K562 (cell line): ENCODE data around the gene SVBP. TPM values are rescaled to one million over a fixed set of nuclear protein-coding genes. Genes with fewer than 3 reads are reported as not detected.

Experiments used
- CHCHD3 ChIP-seq: fragments of 250-450 bp; sonication (Bioruptor Pico); IDR thresholded peaks from 2 replicates; pipeline ENCODE4 v2.1.2; 2022; ENCODE audit warnings: mild to moderate bottlenecking
- SAP30 ChIP-seq: fragments of 200-600 bp; sonication (generic); IDR thresholded peaks from 2 replicates; pipeline ENCODE4 v1.6.1; 2012; ENCODE audit warnings: borderline replicate concordance, low read depth, mild to moderate bottlenecking, moderate library complexity, low read length, control low read depth, inconsistent platforms; ENCODE audit not compliant: insufficient read depth, poor library complexity, severe bottlenecking
- ZBED1 ChIP-seq: IDR thresholded peaks from 2 replicates; pipeline ENCODE4 v1.6.1; 2014
- ZNF212 ChIP-seq: fragments of 450-650 bp; formaldehyde crosslinking; IDR thresholded peaks from 2 replicates; pipeline ENCODE4 v1.4.0; 2020; ENCODE audit warnings: mild to moderate bottlenecking
- ZNF407 ChIP-seq: fragments of 450-650 bp; IDR thresholded peaks from 2 replicates; pipeline ENCODE4 v1.6.1; 2016; ENCODE audit warnings: low read depth
- ZNF830 ChIP-seq: fragments of 250-450 bp; sonication (Bioruptor Pico); IDR thresholded peaks from 2 replicates; pipeline ENCODE4 v1.5.0; 2021; ENCODE audit warnings: mild to moderate bottlenecking
- polyA plus RNA-seq, 8 experiments: library from polyadenylated mRNA; depleted of rRNA in 4 of 8; stranded (reverse) in 5 of 8; unstranded in 3 of 8; fragments of >200 nt; fragmentation: Nextera tagmentation in 2 of 8; fragmentation: Illumina TruSeq in 1 of 8; extraction: Ambion mirVana in 2 of 8; extraction: Trizol in 1 of 8; gene quantifications; 2 replicates each; pipeline versions ENCODE4 v1.2.1 to v1.2.3, GENCODE V29; 2011 to 2014; ENCODE audit warnings: inconsistent platforms in 1 of 8, missing spikeins in 1 of 8
- total RNA-seq, 7 experiments: library from RNA; depleted of rRNA in 6 of 7; stranded (reverse); fragments of >200 nt in 6 of 7; fragmentation: Illumina TruSeq in 2 of 7; extraction: Trizol in 2 of 7; gene quantifications; 2 replicates each; pipeline versions ENCODE4 v1.2.1 to v1.2.3, GENCODE V29; 2011 to 2021; ENCODE audit warnings: low replicate concordance in 1 of 7
- TF ChIP-seq, protein P1 (sequence below): IDR thresholded peaks from 3 replicates; pipeline ENCODE4 v1.6.1; 2011; ENCODE audit warnings: borderline replicate concordance, mild to moderate bottlenecking; ENCODE audit not compliant: insufficient read length, insufficient read depth
- TF ChIP-seq, protein P2 (sequence below): IDR thresholded peaks from 2 replicates; pipeline ENCODE4 v1.6.1; 2011; ENCODE audit warnings: borderline replicate concordance, low read depth, mild to moderate bottlenecking, moderate library complexity, low read length; ENCODE audit not compliant: insufficient read depth, poor library complexity, severe bottlenecking
- TF ChIP-seq, protein P3 (sequence below): fragments of 250-450 bp; sonication (Bioruptor Pico); IDR thresholded peaks from 2 replicates; pipeline ENCODE4 v1.5.0; 2022; ENCODE audit warnings: mild to moderate bottlenecking
- TF ChIP-seq, protein P4 (sequence below): sonication (generic); formaldehyde crosslinking; IDR thresholded peaks from 2 replicates; pipeline ENCODE4 v1.8.1; 2022; ENCODE audit warnings: missing genetic modification reagents

SVBP gene
- total and polyA plus RNA-seq, 9 of the 15 experiments (the other 6 are each of a cell fraction or from before 2014, with no cell fraction given): 31.7 to 49.7 (median 40.0) TPM

DNA sequence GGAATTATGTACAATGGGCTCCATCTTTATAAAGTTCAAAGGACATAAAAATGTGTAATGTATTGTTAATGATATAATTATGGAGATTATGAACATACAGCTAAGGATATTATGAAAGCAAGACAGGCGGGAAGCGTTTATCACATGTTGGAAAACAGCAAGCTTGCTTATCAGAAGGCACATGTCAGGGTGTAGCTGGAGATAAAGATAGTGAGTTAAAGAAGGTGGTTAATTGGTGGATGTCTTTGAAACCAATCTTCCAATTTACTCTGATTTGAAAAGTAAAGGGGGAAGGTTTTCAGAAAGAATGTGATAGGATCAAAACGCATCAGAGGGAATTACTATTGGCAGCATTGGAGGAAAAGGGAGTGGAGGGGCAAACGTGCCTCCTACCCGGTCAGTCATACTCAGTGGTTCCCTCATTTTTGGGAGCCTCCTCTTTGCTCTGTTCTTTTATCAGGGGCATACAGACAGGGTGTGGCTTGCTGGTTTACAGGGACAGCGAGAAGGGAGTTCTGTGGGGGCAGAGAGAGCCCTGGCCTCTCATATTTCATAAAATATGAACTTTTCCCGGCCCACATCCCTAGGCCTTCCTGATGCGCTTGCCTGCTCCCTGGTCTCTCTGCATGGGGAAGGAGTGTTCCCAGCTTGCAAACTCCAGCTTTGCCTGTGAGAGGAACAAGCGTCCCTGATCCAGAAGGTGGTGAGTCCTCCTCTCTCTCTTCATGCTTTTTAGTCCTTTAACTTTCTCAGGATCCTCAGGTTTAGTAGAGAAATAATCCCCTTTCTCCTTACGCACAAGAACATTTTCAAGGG, 8.0 kb upstream of the SVBP start (continued):
- no peak for TF ChIP-seq ZNF407
- no peak for TF ChIP-seq ZNF212
- no peak; the same call in 1 of the 2 replicates for TF ChIP-seq ZBED1
- TF ChIP-seq, protein P1, sequence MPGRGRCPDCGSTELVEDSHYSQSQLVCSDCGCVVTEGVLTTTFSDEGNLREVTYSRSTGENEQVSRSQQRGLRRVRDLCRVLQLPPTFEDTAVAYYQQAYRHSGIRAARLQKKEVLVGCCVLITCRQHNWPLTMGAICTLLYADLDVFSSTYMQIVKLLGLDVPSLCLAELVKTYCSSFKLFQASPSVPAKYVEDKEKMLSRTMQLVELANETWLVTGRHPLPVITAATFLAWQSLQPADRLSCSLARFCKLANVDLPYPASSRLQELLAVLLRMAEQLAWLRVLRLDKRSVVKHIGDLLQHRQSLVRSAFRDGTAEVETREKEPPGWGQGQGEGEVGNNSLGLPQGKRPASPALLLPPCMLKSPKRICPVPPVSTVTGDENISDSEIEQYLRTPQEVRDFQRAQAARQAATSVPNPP: no peak
- TF ChIP-seq CHCHD3 (CRISPR knock-in tag): no peak
- TF ChIP-seq, protein P2, sequence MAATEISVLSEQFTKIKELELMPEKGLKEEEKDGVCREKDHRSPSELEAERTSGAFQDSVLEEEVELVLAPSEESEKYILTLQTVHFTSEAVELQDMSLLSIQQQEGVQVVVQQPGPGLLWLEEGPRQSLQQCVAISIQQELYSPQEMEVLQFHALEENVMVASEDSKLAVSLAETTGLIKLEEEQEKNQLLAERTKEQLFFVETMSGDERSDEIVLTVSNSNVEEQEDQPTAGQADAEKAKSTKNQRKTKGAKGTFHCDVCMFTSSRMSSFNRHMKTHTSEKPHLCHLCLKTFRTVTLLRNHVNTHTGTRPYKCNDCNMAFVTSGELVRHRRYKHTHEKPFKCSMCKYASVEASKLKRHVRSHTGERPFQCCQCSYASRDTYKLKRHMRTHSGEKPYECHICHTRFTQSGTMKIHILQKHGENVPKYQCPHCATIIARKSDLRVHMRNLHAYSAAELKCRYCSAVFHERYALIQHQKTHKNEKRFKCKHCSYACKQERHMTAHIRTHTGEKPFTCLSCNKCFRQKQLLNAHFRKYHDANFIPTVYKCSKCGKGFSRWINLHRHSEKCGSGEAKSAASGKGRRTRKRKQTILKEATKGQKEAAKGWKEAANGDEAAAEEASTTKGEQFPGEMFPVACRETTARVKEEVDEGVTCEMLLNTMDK: no peak
- no peak for TF ChIP-seq SAP30
- no peak for TF ChIP-seq ZNF830 (CRISPR knock-in tag)
- TF ChIP-seq, protein P3, sequence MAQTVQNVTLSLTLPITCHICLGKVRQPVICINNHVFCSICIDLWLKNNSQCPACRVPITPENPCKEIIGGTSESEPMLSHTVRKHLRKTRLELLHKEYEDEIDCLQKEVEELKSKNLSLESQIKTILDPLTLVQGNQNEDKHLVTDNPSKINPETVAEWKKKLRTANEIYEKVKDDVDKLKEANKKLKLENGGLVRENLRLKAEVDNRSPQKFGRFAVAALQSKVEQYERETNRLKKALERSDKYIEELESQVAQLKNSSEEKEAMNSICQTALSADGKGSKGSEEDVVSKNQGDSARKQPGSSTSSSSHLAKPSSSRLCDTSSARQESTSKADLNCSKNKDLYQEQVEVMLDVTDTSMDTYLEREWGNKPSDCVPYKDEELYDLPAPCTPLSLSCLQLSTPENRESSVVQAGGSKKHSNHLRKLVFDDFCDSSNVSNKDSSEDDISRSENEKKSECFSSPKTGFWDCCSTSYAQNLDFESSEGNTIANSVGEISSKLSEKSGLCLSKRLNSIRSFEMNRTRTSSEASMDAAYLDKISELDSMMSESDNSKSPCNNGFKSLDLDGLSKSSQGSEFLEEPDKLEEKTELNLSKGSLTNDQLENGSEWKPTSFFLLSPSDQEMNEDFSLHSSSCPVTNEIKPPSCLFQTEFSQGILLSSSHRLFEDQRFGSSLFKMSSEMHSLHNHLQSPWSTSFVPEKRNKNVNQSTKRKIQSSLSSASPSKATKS (CRISPR knock-in tag): peak; percentile 39; the same call in 1 of the 2 replicates
- TF ChIP-seq, protein P4, sequence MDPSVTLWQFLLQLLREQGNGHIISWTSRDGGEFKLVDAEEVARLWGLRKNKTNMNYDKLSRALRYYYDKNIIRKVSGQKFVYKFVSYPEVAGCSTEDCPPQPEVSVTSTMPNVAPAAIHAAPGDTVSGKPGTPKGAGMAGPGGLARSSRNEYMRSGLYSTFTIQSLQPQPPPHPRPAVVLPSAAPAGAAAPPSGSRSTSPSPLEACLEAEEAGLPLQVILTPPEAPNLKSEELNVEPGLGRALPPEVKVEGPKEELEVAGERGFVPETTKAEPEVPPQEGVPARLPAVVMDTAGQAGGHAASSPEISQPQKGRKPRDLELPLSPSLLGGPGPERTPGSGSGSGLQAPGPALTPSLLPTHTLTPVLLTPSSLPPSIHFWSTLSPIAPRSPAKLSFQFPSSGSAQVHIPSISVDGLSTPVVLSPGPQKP (CRISPR knock-in tag): no peak
